CD4-positive, CD25-positive, alpha-beta regulatory T cell (primary cell): ENCODE data around the gene ADAM19. TPM values are rescaled to one million over a fixed set of nuclear protein-coding genes. Genes with fewer than 3 reads are reported as not detected.

Experiments used
- ATAC-seq, 2 donors: fragments of 150-1000 bp; cut with Tn5 transposase; one replicate each; pipeline ENCODE4 v1.10.0; 2021; ENCODE audit warnings: low read depth in 2 of 2, moderate number of reproducible peaks in 2 of 2, moderate library complexity in 1 of 2
- DNase-seq, 3 donors: peaks; one replicate each; pipeline versions ENCODE4 v3.0.0 to v3.0.0-alpha.2; 2012 to 2022; ENCODE audit warnings: mixed read lengths in 1 of 3
- H3K27ac ChIP-seq: one replicate; pipeline ENCODE4 v1.7.0; 2013; ENCODE audit warnings: mild to moderate bottlenecking, low read length; ENCODE audit not compliant: insufficient read depth, poor library complexity, severe bottlenecking
- H3K27me3 ChIP-seq: one replicate; pipeline ENCODE4 v1.7.0; 2013; ENCODE audit warnings: low read length; ENCODE audit not compliant: control insufficient read depth, insufficient read depth
- H3K36me3 ChIP-seq: one replicate; pipeline ENCODE4 v1.7.0; 2013; ENCODE audit warnings: mild to moderate bottlenecking, low read length, moderate library complexity; ENCODE audit not compliant: control insufficient read depth, insufficient read depth
- H3K4me1 ChIP-seq: 2 replicates; pipeline ENCODE4 v1.7.0; 2013; ENCODE audit warnings: mild to moderate bottlenecking, low read length; ENCODE audit not compliant: insufficient read depth, control insufficient read depth, poor library complexity, severe bottlenecking
- H3K4me3 ChIP-seq: one replicate; pipeline ENCODE4 v1.7.0; 2013; ENCODE audit warnings: low read depth, mild to moderate bottlenecking, low read length, moderate library complexity
- H3K9me3 ChIP-seq, 2 experiments: 1 replicate in 1 of 2; 2 replicates in 1 of 2; pipeline ENCODE4 v1.7.0; 2013; ENCODE audit warnings: low read length in 2 of 2, mild to moderate bottlenecking in 1 of 2, moderate library complexity in 1 of 2; ENCODE audit not compliant: control insufficient read depth in 2 of 2
- H3K27ac Mint-ChIP-seq, 3 donors: one replicate each; pipeline ENCODE4 v1.8.0; 2020 to 2022; ENCODE audit warnings: mild to moderate bottlenecking in 3 of 3, mixed read lengths in 3 of 3, moderate library complexity in 2 of 3
- H3K27me3 Mint-ChIP-seq: one replicate; pipeline ENCODE4 v1.8.0; 2022; ENCODE audit warnings: mild to moderate bottlenecking, mixed read lengths
- H3K36me3 Mint-ChIP-seq: one replicate; pipeline ENCODE4 v1.8.0; 2020; ENCODE audit warnings: mixed read lengths
- H3K4me1 Mint-ChIP-seq, 4 donors: one replicate each; pipeline ENCODE4 v1.8.0; 2020 to 2022; ENCODE audit warnings: mixed read lengths in 4 of 4, mild to moderate bottlenecking in 1 of 4
- H3K4me3 Mint-ChIP-seq, 4 donors: one replicate each; pipeline ENCODE4 v1.8.0; 2020 to 2022; ENCODE audit warnings: mild to moderate bottlenecking in 4 of 4, mixed read lengths in 4 of 4, moderate library complexity in 3 of 4
- H3K9me3 Mint-ChIP-seq, 7 donors: one replicate each; pipeline ENCODE4 v1.8.0; 2020 to 2022; ENCODE audit warnings: mixed read lengths in 7 of 7, mild to moderate bottlenecking in 3 of 7, moderate library complexity in 2 of 7
- polyA plus RNA-seq, 4 donors: library from polyadenylated mRNA; unstranded; fragments of 300-500 nt; fragmentation: Illumina TruSeq; gene quantifications; one replicate each; pipeline ENCODE4 v1.2.3, GENCODE V29; 2021
- total RNA-seq: library from RNA; stranded (reverse); gene quantifications from one replicate; pipeline ENCODE4 v1.2.3, GENCODE V29; 2022

ADAM19 gene
- total RNA-seq (113 TPM), polyA plus RNA-seq (10 to 100 TPM in 1 of 4 donors, 1 to 10 TPM in 3; 5.5 to 10.9 (median 7.5) TPM)

- H3K4me1 Mint-ChIP-seq, result peaks cover 14 to 45% (median 28%) of the 10 kb centered on the region in 4 donors
- peak; percentile 35 to 65 (median 44) for DNase-seq
- peaks cover 41% of the 10 kb centered on the region for H3K4me1 ChIP-seq
These were observed at the start of gene ADAM19 for GRCh38 chr5:157575381-157576020. TSS of gene ADAM19 (minus strand) at chr5:157575775. CDS start at chr5:157575696, 79 bp downstream.

GRCh38 chr5:157624144-157624543 lies 48.6 kb upstream of the ADAM19 start:
- H3K27ac Mint-ChIP-seq, result no peak overlapping the region
- no peak overlapping the region for H3K4me3 ChIP-seq
- ATAC-seq, result no peak
- H3K4me1 ChIP-seq, result no peaks in the 10 kb centered on the region
- H3K27me3 Mint-ChIP-seq, result peaks cover 13% of the 10 kb centered on the region
- H3K9me3 ChIP-seq, result no peaks in the 10 kb centered on the region
- H3K36me3 ChIP-seq, result no peaks in the 10 kb centered on the region
- no peak overlapping the region for H3K4me3 Mint-ChIP-seq
- peaks cover 0 to 2% (median 0%) of the 10 kb centered on the region in 7 donors for H3K9me3 Mint-ChIP-seq
- H3K4me1 Mint-ChIP-seq, result peaks cover 0 to 5% (median under 1%) of the 10 kb centered on the region in 4 donors
- H3K36me3 Mint-ChIP-seq, result no peaks in the 10 kb centered on the region
- H3K27ac ChIP-seq, result no peak overlapping the region
- H3K27me3 ChIP-seq, result no peaks in the 10 kb centered on the region
- no peak for DNase-seq

More at GRCh38 chr5:157575381-157576020, at the start of gene ADAM19:
- Histone ChIP-seq H3K27me3 (no peaks in the 10 kb centered on the region), H3K36me3 (no peaks in the 10 kb centered on the region), H3K27ac (peak within 1 kb of the TSS; percentile 58), H3K9me3 (no peaks in the 10 kb centered on the region), H3K4me3 (peak within 1 kb of the TSS; percentile 87)
- Mint-ChIP-seq H3K9me3 (no peaks in the 10 kb centered on the region), H3K27me3 (peaks cover 5% of the 10 kb centered on the region), H3K4me3 (peak within 1 kb of the TSS; percentile 94 to 98 (median 96)), H3K27ac (peak within 1 kb of the TSS; percentile 90 to 94 (median 93)), H3K36me3 (peaks cover 4% of the 10 kb centered on the region)
- peak; percentile 58 to 62 for ATAC-seq

DNA sequence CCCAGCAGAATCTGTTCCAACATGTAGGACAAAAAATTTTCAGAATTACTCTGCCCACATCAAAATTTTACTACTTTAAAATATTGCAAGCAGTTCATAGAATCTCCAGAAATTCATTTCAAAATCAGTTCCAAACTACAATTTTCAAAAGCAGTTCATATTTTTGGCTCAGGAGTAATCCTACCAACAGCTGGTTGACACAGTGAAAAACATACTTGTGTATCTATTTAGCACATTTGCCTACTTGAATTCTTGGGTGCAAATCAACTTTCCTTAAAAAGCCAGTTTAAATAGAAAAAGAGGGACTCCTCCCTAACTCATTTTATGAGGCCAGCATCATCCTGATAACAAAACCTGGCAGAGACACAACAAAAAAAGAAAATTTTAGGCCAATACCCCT lies 45.2 kb upstream of the ADAM19 start:
- Histone ChIP-seq H3K4me1 (no peaks in the 10 kb centered on the region), H3K36me3 (no peaks in the 10 kb centered on the region), H3K27ac (no peak overlapping the region), H3K4me3 (no peak overlapping the region), H3K27me3 (no peaks in the 10 kb centered on the region), H3K9me3 (no peaks in the 10 kb centered on the region)
- Mint-ChIP-seq H3K4me3 (no peak overlapping the region), H3K9me3 (peaks cover 0 to 2% (median 0%) of the 10 kb centered on the region in 7 donors), H3K27ac (no peak overlapping the region), H3K4me1 (peaks cover 0 to 5% (median under 1%) of the 10 kb centered on the region in 4 donors), H3K27me3 (peaks cover 17% of the 10 kb centered on the region), H3K36me3 (no peaks in the 10 kb centered on the region)
- ATAC-seq, result no peak
- no peak for DNase-seq

GRCh38 chr5:157618191-157618765 lies 42.7 kb upstream of the ADAM19 start:
- DNase-seq (no peak), ATAC-seq (no peak)
- Histone ChIP-seq H3K4me1 (peaks cover 10% of the 10 kb centered on the region), H3K9me3 (no peaks in the 10 kb centered on the region), H3K27ac (no peak overlapping the region), H3K36me3 (no peaks in the 10 kb centered on the region), H3K4me3 (no peak overlapping the region), H3K27me3 (no peaks in the 10 kb centered on the region)
- H3K9me3 Mint-ChIP-seq, result peaks cover 0 to 4% (median 0%) of the 10 kb centered on the region in 7 donors
- peaks cover 11 to 13% (median 12%) of the 10 kb centered on the region in 4 donors for H3K4me1 Mint-ChIP-seq
- H3K4me3 Mint-ChIP-seq, result no peak overlapping the region
- H3K27ac Mint-ChIP-seq, result no peak overlapping the region
- peaks cover 5% of the 10 kb centered on the region for H3K27me3 Mint-ChIP-seq
- no peaks in the 10 kb centered on the region for H3K36me3 Mint-ChIP-seq

DNA sequence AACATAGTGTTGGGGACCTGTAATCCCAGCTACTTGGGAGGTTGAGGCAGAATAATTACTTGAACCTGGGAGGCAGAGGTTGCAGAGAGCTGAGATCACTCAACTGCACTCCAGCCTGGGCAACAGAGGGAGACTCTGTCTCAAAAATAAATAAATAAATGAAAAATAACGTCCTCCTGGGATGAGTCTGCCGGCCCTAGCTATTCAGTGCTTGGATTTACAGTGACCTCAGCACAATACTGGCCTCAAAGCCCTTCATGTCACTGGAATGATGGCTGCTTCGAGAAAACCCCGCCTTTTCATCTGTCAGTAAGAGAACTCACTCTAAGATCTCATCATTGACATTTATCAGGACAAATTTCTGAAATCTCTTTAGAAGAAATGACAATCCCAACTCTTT lies 41.2 kb upstream of the ADAM19 start:
- H3K4me3 Mint-ChIP-seq, result no peak overlapping the region
- no peaks in the 10 kb centered on the region for H3K36me3 ChIP-seq
- no peaks in the 10 kb centered on the region for H3K27me3 ChIP-seq
- H3K27ac Mint-ChIP-seq, result no peak overlapping the region
- ATAC-seq (no peak), DNase-seq (no peak)
- peaks cover 12 to 21% (median 17%) of the 10 kb centered on the region in 4 donors for H3K4me1 Mint-ChIP-seq
- peaks cover 19% of the 10 kb centered on the region for H3K4me1 ChIP-seq
- no peaks in the 10 kb centered on the region for H3K36me3 Mint-ChIP-seq
- no peak overlapping the region for H3K27ac ChIP-seq
- peaks cover 5% of the 10 kb centered on the region for H3K27me3 Mint-ChIP-seq
- no peaks in the 10 kb centered on the region for H3K9me3 ChIP-seq
- H3K9me3 Mint-ChIP-seq, result peaks cover 0 to 4% (median 0%) of the 10 kb centered on the region in 7 donors
- H3K4me3 ChIP-seq, result no peak overlapping the region

DNA sequence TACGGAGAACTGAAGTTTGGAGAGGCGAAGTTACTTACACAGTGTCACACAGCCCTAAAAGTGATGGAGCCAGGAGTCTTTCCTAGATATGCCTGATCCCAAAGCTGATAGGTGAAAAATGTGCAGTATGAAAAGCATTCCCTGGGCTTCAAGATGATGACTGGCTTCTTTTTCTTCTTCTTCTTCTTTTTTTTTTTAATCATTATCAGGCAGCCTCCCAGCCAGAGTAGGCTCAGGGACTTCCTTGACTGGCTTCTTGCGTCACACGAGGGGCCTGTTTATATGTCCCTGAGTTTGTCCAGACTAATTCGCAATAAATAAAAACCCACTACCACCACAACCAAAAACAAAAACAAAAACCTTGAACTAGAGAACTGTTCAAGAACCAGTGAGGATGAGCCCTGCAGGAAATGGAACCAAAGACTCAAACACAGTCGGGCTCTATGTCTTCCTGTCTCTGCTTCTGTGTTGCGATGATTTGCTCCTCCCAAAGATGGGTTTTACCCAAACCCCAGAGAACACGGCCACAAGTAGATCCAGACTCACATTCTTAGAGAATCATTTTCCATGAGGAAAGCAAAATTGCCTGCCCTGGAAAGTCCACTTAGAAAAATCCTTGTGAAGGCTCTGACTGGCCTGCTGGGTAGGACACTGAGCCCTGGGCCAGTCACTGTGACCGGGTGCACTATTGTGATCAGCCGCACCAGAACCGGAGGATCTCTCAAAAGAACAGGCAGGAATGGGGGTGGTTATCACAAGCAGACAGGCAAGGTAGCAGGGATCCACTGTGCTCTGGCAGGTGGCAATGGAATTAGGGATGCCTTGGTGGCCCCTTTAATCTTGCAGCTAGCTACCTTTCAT lies 38.0 kb upstream of the ADAM19 start:
- Histone ChIP-seq H3K27me3 (no peaks in the 10 kb centered on the region), H3K4me3 (peak overlapping the region; percentile 42), H3K4me1 (peaks cover 21% of the 10 kb centered on the region), H3K9me3 (no peaks in the 10 kb centered on the region), H3K36me3 (no peaks in the 10 kb centered on the region), H3K27ac (no peak overlapping the region)
- ATAC-seq (peak; percentile 71 to 79), DNase-seq (peak in 1 of 3 donors; percentile 61)
- Mint-ChIP-seq H3K27ac (peak overlapping the region; percentile 87 to 95 (median 92)), H3K4me3 (peak overlapping the region; percentile 30 to 79 (median 70)), H3K27me3 (peaks cover 4% of the 10 kb centered on the region), H3K36me3 (no peaks in the 10 kb centered on the region), H3K9me3 (peaks cover 0 to 2% (median 0%) of the 10 kb centered on the region in 7 donors), H3K4me1 (peaks cover 12 to 31% (median 21%) of the 10 kb centered on the region in 4 donors)

DNA sequence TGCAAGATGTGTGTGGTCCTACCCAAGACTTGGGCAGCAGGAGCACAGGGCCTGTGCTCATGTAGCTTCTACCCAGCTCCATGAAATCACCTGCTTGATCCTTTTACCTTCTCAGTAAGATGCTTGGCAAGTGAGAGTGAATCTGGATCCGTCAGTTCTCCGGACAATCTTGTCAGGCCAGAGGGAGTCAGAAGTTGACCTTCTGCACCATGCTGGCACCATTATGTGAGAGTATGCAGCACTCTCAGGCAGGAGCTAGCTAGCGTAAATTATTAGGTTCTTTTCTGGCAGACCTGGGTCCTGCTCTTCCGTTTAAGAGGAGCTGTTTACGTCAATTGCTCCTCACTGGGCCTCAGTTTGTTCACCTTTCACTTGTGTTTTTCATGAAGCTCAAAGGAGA lies 37.0 kb upstream of the ADAM19 start:
- Histone ChIP-seq H3K36me3 (no peaks in the 10 kb centered on the region), H3K27ac (no peak overlapping the region), H3K4me1 (peaks cover 31% of the 10 kb centered on the region), H3K9me3 (no peaks in the 10 kb centered on the region), H3K27me3 (no peaks in the 10 kb centered on the region), H3K4me3 (no peak overlapping the region)
- Mint-ChIP-seq H3K27ac (peak overlapping the region in 2 of 3 donors; percentile 48 to 92), H3K9me3 (peaks cover 0 to 2% (median 0%) of the 10 kb centered on the region in 7 donors), H3K4me1 (peaks cover 17 to 41% (median 26%) of the 10 kb centered on the region in 4 donors), H3K4me3 (peak overlapping the region in 1 of 4 donors; percentile 9), H3K36me3 (no peaks in the 10 kb centered on the region), H3K27me3 (no peaks in the 10 kb centered on the region)
- ATAC-seq, result no peak
- DNase-seq, result no peak
